GM10266 (cell line): ENCODE data around the gene EIF1.

ENCODE experiments used
- DNase-seq: peaks from one replicate; pipeline ENCODE4 v3.0.0; 2012; ENCODE audit errors: extremely low spot score
- TF ChIP-seq, protein P1 (sequence below): IDR thresholded peaks from 2 replicates; pipeline ENCODE4 v1.5.1; 2012; ENCODE audit warnings: mild to moderate bottlenecking, low read depth; ENCODE audit not compliant: control insufficient read depth, insufficient read depth; ENCODE audit errors: missing control alignments

The EIF1 gene

DNA sequence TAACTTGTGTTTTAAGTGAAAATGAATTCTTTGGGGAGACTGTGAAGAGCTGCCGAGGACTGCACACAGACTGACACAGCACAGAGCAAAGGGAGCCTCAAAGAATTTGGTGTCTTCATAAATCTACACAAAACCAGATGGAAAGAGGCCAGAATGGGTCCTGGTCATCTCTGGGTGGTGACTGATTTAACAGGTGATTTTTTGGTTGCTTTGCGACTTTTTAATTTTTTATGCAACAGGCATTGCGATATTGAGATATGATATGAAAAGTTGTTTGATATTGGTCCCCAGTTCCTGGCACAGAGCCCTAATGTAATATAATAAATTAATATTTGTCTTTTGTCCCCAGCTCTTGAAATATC lies 12.6 kb upstream of the EIF1 start:
- DNase-seq: no peak
- TF ChIP-seq, protein P1, sequence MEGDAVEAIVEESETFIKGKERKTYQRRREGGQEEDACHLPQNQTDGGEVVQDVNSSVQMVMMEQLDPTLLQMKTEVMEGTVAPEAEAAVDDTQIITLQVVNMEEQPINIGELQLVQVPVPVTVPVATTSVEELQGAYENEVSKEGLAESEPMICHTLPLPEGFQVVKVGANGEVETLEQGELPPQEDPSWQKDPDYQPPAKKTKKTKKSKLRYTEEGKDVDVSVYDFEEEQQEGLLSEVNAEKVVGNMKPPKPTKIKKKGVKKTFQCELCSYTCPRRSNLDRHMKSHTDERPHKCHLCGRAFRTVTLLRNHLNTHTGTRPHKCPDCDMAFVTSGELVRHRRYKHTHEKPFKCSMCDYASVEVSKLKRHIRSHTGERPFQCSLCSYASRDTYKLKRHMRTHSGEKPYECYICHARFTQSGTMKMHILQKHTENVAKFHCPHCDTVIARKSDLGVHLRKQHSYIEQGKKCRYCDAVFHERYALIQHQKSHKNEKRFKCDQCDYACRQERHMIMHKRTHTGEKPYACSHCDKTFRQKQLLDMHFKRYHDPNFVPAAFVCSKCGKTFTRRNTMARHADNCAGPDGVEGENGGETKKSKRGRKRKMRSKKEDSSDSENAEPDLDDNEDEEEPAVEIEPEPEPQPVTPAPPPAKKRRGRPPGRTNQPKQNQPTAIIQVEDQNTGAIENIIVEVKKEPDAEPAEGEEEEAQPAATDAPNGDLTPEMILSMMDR: no peak

DNA sequence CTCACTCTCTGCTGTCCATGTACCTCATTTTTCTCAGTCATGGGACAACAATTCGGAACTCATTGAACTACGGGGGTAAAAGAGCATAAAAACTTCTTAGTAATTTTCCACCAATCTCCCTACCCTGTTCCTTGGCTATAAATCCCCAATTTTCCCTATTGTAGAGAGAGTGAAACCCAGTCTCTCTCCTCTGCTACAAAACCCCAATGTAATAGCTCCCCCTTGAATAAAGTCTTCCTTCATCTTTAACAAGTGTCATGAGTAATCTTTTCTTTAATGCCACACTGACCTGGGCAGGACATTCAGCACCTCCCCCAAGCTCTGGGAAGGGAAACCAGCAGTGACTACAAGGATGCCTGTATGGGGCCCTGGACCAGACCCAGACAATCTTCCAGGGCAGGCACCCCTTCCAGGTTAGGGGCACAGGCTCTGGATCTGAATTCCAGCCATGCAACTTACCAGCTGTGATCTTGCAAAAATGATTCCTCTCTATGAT lies 10.2 kb upstream of the EIF1 start:
- DNase-seq: no peak
- TF ChIP-seq, protein P1: no peak

DNA sequence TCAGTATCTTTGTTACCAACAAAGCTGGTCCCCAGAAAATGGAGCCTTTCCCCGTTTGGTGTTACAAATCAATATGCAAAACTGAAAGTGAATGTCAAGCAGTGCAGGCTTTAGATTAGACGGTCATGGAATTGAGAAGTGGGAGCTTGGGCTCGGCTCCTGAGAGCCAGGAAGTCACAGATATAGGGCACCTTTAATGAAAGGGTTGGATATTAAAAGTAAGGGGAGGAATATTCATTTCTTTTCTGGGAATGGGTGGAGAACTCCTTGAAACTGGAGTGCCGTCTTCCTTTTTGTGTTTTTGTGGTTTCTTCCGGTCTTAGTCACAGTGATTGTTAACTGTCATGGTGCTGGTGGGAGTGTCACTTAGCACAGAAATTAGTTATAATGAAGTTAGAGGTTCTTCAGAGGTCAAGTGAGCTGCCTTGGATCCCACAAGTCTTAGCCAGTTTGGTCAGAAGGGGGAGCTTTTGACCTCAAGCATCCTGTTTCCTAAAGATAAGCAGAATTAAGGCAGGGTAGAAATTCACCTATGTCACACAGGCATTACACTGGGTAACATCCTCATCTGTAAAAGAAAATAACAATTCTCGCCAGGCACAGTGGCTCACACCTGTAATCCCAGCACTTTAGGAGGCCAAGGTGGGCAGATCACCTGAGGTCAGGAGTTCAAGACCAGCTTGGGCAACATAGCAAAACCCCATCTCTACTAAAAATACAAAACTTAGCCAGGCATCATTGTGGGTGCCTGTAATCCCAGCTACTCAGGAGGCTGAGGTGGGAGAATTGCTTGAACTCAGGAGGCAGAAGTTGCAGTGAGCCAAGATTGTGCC lies 9.6 kb upstream of the EIF1 start:
- TF ChIP-seq, protein P1: peak; percentile 67
- no peak for DNase-seq

GRCh38 chr17:41679740-41680425 lies 8.8 kb upstream of the EIF1 start:
- TF ChIP-seq, protein P1: no peak
- no peak for DNase-seq

DNA sequence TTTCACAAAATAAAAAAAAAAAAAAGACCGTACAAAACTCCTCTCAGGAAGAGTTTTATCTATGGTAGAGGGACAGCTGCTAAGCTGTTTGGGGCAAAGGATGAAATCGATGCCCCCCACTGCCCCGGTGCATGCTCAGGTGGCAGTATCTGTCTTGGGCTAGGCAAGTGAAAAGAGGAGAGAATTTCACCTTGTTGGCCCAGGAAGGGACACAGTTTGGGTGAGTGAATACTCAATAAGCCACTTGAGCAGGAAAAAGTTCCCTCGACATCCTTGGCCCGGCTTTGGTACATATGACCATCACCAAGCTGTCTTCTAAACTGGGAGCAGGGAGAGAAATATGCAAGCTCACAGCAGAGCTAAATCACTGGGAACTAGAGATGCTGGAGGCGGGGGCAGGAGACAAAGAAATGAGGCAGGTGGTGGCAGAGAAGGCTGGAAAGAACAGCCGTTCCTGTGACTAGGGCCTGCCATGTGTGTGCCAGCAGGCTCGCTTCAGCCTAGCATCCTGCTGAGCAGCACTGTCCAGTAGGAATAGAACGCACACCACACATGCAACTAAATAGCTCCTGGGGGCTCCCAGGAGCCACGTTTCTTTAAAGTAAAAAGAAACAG lies 8.2 kb upstream of the EIF1 start:
- no peak for DNase-seq
- TF ChIP-seq, protein P1: no peak

- DNase-seq: no peak
- TF ChIP-seq, protein P1: no peak
Observed at GRCh38 chr17:41681776-41682175, 6.9 kb upstream of the EIF1 start.

DNA sequence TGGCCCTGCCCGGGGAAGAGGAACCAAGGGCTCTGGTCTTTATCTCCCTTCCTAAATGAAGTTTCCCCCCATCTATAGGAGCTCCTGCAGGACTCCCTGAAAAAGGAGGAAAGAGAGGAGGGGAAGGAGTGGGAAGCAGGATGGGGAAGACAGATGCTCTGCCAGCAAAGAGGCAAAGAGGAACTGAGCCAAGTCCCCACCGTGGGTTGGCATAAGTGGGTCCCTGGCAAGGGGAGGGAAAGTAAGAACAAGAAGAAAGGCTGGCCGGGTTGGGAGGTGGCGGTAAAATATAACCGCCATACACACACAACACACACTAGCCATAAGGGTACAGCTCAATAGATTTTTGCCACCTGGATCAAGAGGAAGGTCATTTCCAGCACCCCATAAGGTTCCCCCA lies 6.1 kb upstream of the EIF1 start:
- no peak for DNase-seq
- TF ChIP-seq, protein P1: no peak
